Spleen (tissue), 11 donors: ENCODE results near the gene ZFHX2. TPM values are rescaled to one million over a fixed set of nuclear protein-coding genes. Genes with fewer than 3 reads are reported as not detected.
"Not testable (repeated sequence)": the region's sequence is repeated elsewhere in the genome, so short reads cannot be mapped to it uniquely, and the experiment has no call there.

Experiments used
- DNase-seq: peaks from one replicate; pipeline ENCODE4 v3.0.0-alpha.2; 2020
- H3K27ac ChIP-seq, 8 donors: fragments of 200-600 bp; sonication (generic) in 7 of 8; 1 replicate in 4 of 8; 2 replicates in 4 of 8; pipeline versions ENCODE4 v1.5.0 to v1.8.0; 2016 to 2021; ENCODE audit warnings: inconsistent platforms in 4 of 8, mild to moderate bottlenecking in 4 of 8, moderate library complexity in 1 of 8
- H3K27me3 ChIP-seq, 7 donors: fragments of 200-600 bp; sonication (generic) in 6 of 7; replicated peaks in 1 of 7; 1 replicate in 4 of 7; 2 replicates in 3 of 7; pipeline versions ENCODE4 v1.5.0 to v1.8.0; 2016 to 2021; ENCODE audit warnings: inconsistent platforms in 3 of 7, mild to moderate bottlenecking in 1 of 7
- H3K36me3 ChIP-seq, 6 donors: fragments of 200-600 bp; sonication (generic) in 5 of 6; 1 replicate in 4 of 6; 2 replicates in 2 of 6; pipeline versions ENCODE4 v1.5.0 to v1.8.0; 2016 to 2021; ENCODE audit warnings: inconsistent platforms in 2 of 6
- H3K4me1 ChIP-seq, 6 donors: fragments of 200-600 bp; sonication (generic) in 5 of 6; 1 replicate in 3 of 6; 2 replicates in 3 of 6; pipeline versions ENCODE4 v1.5.0 to v1.8.0; 2016 to 2021; ENCODE audit warnings: inconsistent platforms in 3 of 6
- H3K4me3 ChIP-seq, 8 donors: fragments of 200-600 bp; sonication (generic) in 7 of 8; 1 replicate in 4 of 8; 2 replicates in 4 of 8; pipeline versions ENCODE4 v1.5.0 to v1.8.0; 2016 to 2021; ENCODE audit warnings: inconsistent platforms in 4 of 8, mild to moderate bottlenecking in 4 of 8, moderate library complexity in 2 of 8
- H3K9me3 ChIP-seq, 8 donors: fragments of 200-600 bp; sonication (generic) in 7 of 8; 1 replicate in 4 of 8; 2 replicates in 4 of 8; pipeline versions ENCODE4 v1.5.0 to v1.8.0; 2016 to 2021; ENCODE audit warnings: inconsistent platforms in 4 of 8
- POLR2A ChIP-seq, 3 donors: fragments of 450-650 bp; IDR thresholded peaks; one replicate each; pipeline ENCODE4 v1.5.1; 2017; ENCODE audit warnings: antibody characterized with exemption in 3 of 3, mild to moderate bottlenecking in 1 of 3
- POLR2AphosphoS5 ChIP-seq, 3 donors: sonication (generic); formaldehyde crosslinking; IDR thresholded peaks; one replicate each; pipeline ENCODE4 v1.5.1; 2017; ENCODE audit warnings: antibody characterized with exemption in 3 of 3
- WGBS, 5 donors: extraction: QIAGEN DNeasy Blood & Tissue Kit in 3 of 5; methylation state at CpG; one replicate each; pipeline versions ENCODE4 v1.1.5 to v1.1.7; 2013 to 2018; 5-methylcytosine and 5-hydroxymethylcytosine counted together
- intact Hi-C: fragments of 100-400 bp; cut with DNase I; formaldehyde crosslinking; loops from one replicate; pipeline ENCODE4 v1.15.0; 2023; ENCODE audit warnings: low total_unique reads
- polyA plus RNA-seq, 3 donors: library from polyadenylated mRNA; stranded (reverse); fragments of 200-250 nt; gene quantifications; one replicate each; pipeline ENCODE4 v1.2.1, GENCODE V29; 2013
- total RNA-seq, 7 donors: library from RNA; depleted of rRNA in 3 of 7; stranded (reverse); fragments of >200 nt in 3 of 7; fragmentation: NEBNext Ultra II Directional in 4 of 7; extraction: Animal tissue kit (Norgen Biotek cat#: 25700) in 4 of 7; gene quantifications; one replicate each; pipeline versions ENCODE4 v1.1.0 to v1.2.1, GENCODE V29; 2016 to 2021
- TF ChIP-seq, protein P1 (sequence below), 11 experiments: fragments of 200-600 bp in 7 of 11; fragments of 450-650 bp in 4 of 11; sonication (generic) in 4 of 11; IDR thresholded peaks in 8 of 11; conservative IDR thresholded peaks in 3 of 11; 1 replicate in 7 of 11; 2 replicates in 4 of 11; pipeline versions ENCODE4 v1.4.0 to v1.8.0; 2016 to 2021; ENCODE audit warnings: antibody characterized with exemption in 11 of 11, inconsistent platforms in 4 of 11, mild to moderate bottlenecking in 1 of 11
- donor health status: healthy with polysubstance abuse.
- donor health status: DM: no; HTN: no; CAD: no; lungs with moderate emphysema.
- donor health status: DM: no; HTN: no; CAD: no.
- donor health status: Bipolar disorder and iron deficiency.
- donor health status: healthy.
- donor health status: DM: no; HTN: no; CAD: no.
- donor health status: DM: yes; HTN: yes; CAD: no.

The ZFHX2 gene
- total and polyA plus RNA-seq, 10 donors = 0.09 to 2.9 (median 1.0) TPM

GRCh38 chr14:23537351-23538049 lies 14.1 kb downstream of the ZFHX2 start:
- Histone ChIP-seq H3K27me3 (no peaks in the 10 kb centered on the region), H3K36me3 (peaks cover 0 to 19% (median 0%) of the 10 kb centered on the region in 6 donors), H3K4me1 (peaks cover 0 to 10% (median 1%) of the 10 kb centered on the region in 6 donors), H3K9me3 (no peaks in the 10 kb centered on the region), H3K27ac (no peak overlapping the region), H3K4me3 (no peak overlapping the region)
- TF ChIP-seq POLR2A (IDR thresholded peaks at IDR 0.05) (no peak), POLR2AphosphoS5 (IDR thresholded peaks at IDR 0.05) (no peak)
- TF ChIP-seq, protein P1, sequence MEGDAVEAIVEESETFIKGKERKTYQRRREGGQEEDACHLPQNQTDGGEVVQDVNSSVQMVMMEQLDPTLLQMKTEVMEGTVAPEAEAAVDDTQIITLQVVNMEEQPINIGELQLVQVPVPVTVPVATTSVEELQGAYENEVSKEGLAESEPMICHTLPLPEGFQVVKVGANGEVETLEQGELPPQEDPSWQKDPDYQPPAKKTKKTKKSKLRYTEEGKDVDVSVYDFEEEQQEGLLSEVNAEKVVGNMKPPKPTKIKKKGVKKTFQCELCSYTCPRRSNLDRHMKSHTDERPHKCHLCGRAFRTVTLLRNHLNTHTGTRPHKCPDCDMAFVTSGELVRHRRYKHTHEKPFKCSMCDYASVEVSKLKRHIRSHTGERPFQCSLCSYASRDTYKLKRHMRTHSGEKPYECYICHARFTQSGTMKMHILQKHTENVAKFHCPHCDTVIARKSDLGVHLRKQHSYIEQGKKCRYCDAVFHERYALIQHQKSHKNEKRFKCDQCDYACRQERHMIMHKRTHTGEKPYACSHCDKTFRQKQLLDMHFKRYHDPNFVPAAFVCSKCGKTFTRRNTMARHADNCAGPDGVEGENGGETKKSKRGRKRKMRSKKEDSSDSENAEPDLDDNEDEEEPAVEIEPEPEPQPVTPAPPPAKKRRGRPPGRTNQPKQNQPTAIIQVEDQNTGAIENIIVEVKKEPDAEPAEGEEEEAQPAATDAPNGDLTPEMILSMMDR (IDR thresholded peaks at IDR 0.05 in 8 of 11, conservative IDR thresholded peaks at IDR 0.05 in 3 of 11) = no peak
- intact Hi-C loops = no loop called here
- WGBS, 5 donors = 46 to 68% (median 54%) methylated on average over 12 to 13 of the region's 13 CpGs
- DNase-seq = peak; percentile 60

GRCh38 chr14:23536906-23537305 lies 14.7 kb downstream of the ZFHX2 start:
- H3K4me3 ChIP-seq, intact Hi-C loops, DNase-seq, H3K4me1 ChIP-seq, H3K9me3 ChIP-seq, H3K27ac ChIP-seq, H3K27me3 ChIP-seq: not testable (repeated sequence)
- H3K36me3 ChIP-seq = peaks cover 0 to 19% (median 0%) of the 10 kb centered on the region in 6 donors
- WGBS, 5 donors = 86 to 93% (median 92%) methylated on average over 6 of the region's 6 CpGs

GRCh38 chr14:23536494-23536893 lies 15.1 kb downstream of the ZFHX2 start:
- 89 to 97% (median 91%) methylated on average over 2 of the region's 2 CpGs for WGBS, 5 donors
- Histone ChIP-seq H3K4me3 (no peak overlapping the region), H3K9me3 (no peaks in the 10 kb centered on the region), H3K36me3 (peaks cover 0 to 19% (median 0%) of the 10 kb centered on the region in 6 donors), H3K27me3 (no peaks in the 10 kb centered on the region), H3K4me1 (peaks cover 0 to 10% (median 1%) of the 10 kb centered on the region in 6 donors), H3K27ac (no peak overlapping the region)
- TF ChIP-seq, protein P1 (IDR thresholded peaks at IDR 0.05 in 8 of 11, conservative IDR thresholded peaks at IDR 0.05 in 3 of 11) = no peak
- TF ChIP-seq POLR2AphosphoS5 (IDR thresholded peaks at IDR 0.05) = no peak
- TF ChIP-seq POLR2A (IDR thresholded peaks at IDR 0.05) = no peak
- intact Hi-C loops = no loop called here
- DNase-seq = no peak

DNA sequence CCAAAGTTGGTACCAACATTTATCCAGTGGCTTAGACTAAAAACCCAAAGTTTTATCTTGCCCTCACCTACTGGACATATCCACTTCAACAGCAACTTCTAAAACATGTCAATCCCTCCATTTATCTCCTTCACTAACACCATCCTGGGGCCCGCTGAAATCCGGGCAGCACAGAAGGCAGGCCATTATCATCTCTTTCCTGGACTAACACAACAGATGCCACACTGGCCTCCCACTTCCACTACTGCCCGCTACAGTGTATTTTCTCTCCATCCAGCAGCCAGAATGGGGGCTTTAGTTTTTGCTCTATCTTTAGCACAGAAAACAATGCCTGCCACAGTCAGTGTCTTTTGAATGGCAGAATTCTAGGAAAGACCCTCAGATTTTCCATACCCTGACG lies 15.6 kb downstream of the ZFHX2 start:
- 77 to 96% (median 85%) methylated on average over 4 of the region's 4 CpGs for WGBS, 5 donors
- peak; percentile 12 for DNase-seq
- H3K36me3 ChIP-seq = peaks cover 0 to 19% (median 0%) of the 10 kb centered on the region in 6 donors
- TF ChIP-seq, protein P1 (IDR thresholded peaks at IDR 0.05 in 8 of 11, conservative IDR thresholded peaks at IDR 0.05 in 3 of 11) = no peak
- TF ChIP-seq POLR2AphosphoS5 (IDR thresholded peaks at IDR 0.05) (no peak), POLR2A (IDR thresholded peaks at IDR 0.05) (no peak)
- H3K4me1 ChIP-seq = peaks cover 0 to 13% (median 3%) of the 10 kb centered on the region in 6 donors
- no peak overlapping the region for H3K27ac ChIP-seq
- intact Hi-C loops = no loop called here
- H3K4me3 ChIP-seq = no peak overlapping the region
- no peaks in the 10 kb centered on the region for H3K27me3 ChIP-seq
- no peaks in the 10 kb centered on the region for H3K9me3 ChIP-seq
